IgD-negative memory B cell (primary cell): ENCODE data around the gene MRPL4. TPM values are rescaled to one million over a fixed set of nuclear protein-coding genes. Genes with fewer than 3 reads are reported as not detected.
"Not testable (repeated sequence)": the region's sequence is repeated elsewhere in the genome, so short reads cannot be mapped to it uniquely, and the experiment has no call there.

ENCODE experiments used
- H3K27ac Mint-ChIP-seq, 3 donors: one replicate each; pipeline ENCODE4 v1.8.0; 2020 to 2022; ENCODE audit warnings: mild to moderate bottlenecking in 3 of 3, mixed read lengths in 3 of 3, moderate library complexity in 1 of 3
- H3K27me3 Mint-ChIP-seq: one replicate; pipeline ENCODE4 v1.8.0; 2021; ENCODE audit warnings: mixed read lengths
- H3K36me3 Mint-ChIP-seq: one replicate; pipeline ENCODE4 v1.8.0; 2020; ENCODE audit warnings: mild to moderate bottlenecking, mixed read lengths
- H3K4me1 Mint-ChIP-seq, 3 donors: one replicate each; pipeline ENCODE4 v1.8.0; 2020 to 2022; ENCODE audit warnings: mixed read lengths in 3 of 3, mild to moderate bottlenecking in 1 of 3
- H3K4me3 Mint-ChIP-seq, 4 donors: one replicate each; pipeline ENCODE4 v1.8.0; 2020 to 2022; ENCODE audit warnings: mild to moderate bottlenecking in 4 of 4, mixed read lengths in 4 of 4, moderate library complexity in 3 of 4
- H3K9me3 Mint-ChIP-seq, 3 donors: one replicate each; pipeline ENCODE4 v1.8.0; 2020 to 2021; ENCODE audit warnings: mixed read lengths in 3 of 3, mild to moderate bottlenecking in 1 of 3
- polyA plus RNA-seq: library from polyadenylated mRNA; unstranded; fragments of 300-500 nt; fragmentation: Illumina TruSeq; gene quantifications from one replicate; pipeline ENCODE4 v1.2.3, GENCODE V29; 2021

Gene MRPL4
- polyA plus RNA-seq, 1 donor from 2014 or later = 48.8 TPM

GRCh38 chr19:10224337-10224736, 27.7 kb upstream of the MRPL4 start:
- Mint-ChIP-seq H3K27me3 (peaks cover 3% of the 10 kb centered on the region), H3K27ac (no peak overlapping the region)

GRCh38 chr19:10226021-10226375, 26.0 kb upstream of the MRPL4 start:
- Mint-ChIP-seq H3K4me1 (peaks cover 3 to 14% (median 6%) of the 10 kb centered on the region in 3 donors), H3K27me3 (no peaks in the 10 kb centered on the region), H3K4me3 (peak overlapping the region in 1 of 4 donors; percentile 26), H3K27ac (peak overlapping the region in 1 of 3 donors; percentile 19), H3K9me3 (no peaks in the 10 kb centered on the region), H3K36me3 (peaks cover 2% of the 10 kb centered on the region)

More at GRCh38 chr19:10224337-10224736, 27.7 kb upstream of the MRPL4 start:
- H3K36me3 Mint-ChIP-seq = peaks cover 2% of the 10 kb centered on the region
- peaks cover 2 to 9% (median 3%) of the 10 kb centered on the region in 3 donors for H3K4me1 Mint-ChIP-seq
- H3K4me3 Mint-ChIP-seq = no peak overlapping the region
- no peaks in the 10 kb centered on the region for H3K9me3 Mint-ChIP-seq

GRCh38 chr19:10226376-10227025, 25.5 kb upstream of the MRPL4 start:
- Mint-ChIP-seq H3K4me1 (peaks cover 5 to 17% (median 6%) of the 10 kb centered on the region in 3 donors), H3K36me3 (peaks cover 2% of the 10 kb centered on the region), H3K4me3 (peak overlapping the region in 1 of 4 donors; percentile 26), H3K9me3 (no peaks in the 10 kb centered on the region), H3K27me3 (no peaks in the 10 kb centered on the region), H3K27ac (peak overlapping the region in 1 of 3 donors; percentile 19)

- Mint-ChIP-seq H3K4me1 (peaks cover 6 to 24% (median 9%) of the 10 kb centered on the region in 3 donors), H3K4me3 (no peak overlapping the region), H3K27ac (peak overlapping the region in 1 of 3 donors; percentile 80), H3K36me3 (peaks cover 2% of the 10 kb centered on the region), H3K27me3 (no peaks in the 10 kb centered on the region), H3K9me3 (no peaks in the 10 kb centered on the region)
Measured at GRCh38 chr19:10227026-10227971, 24.7 kb upstream of the MRPL4 start.

- Mint-ChIP-seq H3K4me1 (peaks cover 7 to 20% (median 9%) of the 10 kb centered on the region in 3 donors), H3K4me3 (peak overlapping the region in 1 of 4 donors; percentile 83), H3K36me3 (peaks cover 2% of the 10 kb centered on the region), H3K27ac (peak overlapping the region in 2 of 3 donors; percentile 4 to 80), H3K9me3 (no peaks in the 10 kb centered on the region), H3K27me3 (no peaks in the 10 kb centered on the region)
Measured at GRCh38 chr19:10228393-10228792, 23.6 kb upstream of the MRPL4 start.

GRCh38 chr19:10228920-10229319, 23.1 kb upstream of the MRPL4 start:
- peaks cover 7 to 20% (median 9%) of the 10 kb centered on the region in 3 donors for H3K4me1 Mint-ChIP-seq
- peak overlapping the region; percentile 28 to 83 (median 68) for H3K4me3 Mint-ChIP-seq
- H3K27me3 Mint-ChIP-seq = no peaks in the 10 kb centered on the region
- H3K9me3 Mint-ChIP-seq = no peaks in the 10 kb centered on the region
- peaks cover 2% of the 10 kb centered on the region for H3K36me3 Mint-ChIP-seq
- H3K27ac Mint-ChIP-seq = peak overlapping the region; percentile 63 to 80 (median 78)

GRCh38 chr19:10230173-10230860, 21.7 kb upstream of the MRPL4 start:
- Mint-ChIP-seq H3K27ac (peak overlapping the region; percentile 53 to 80 (median 78)), H3K9me3 (no peaks in the 10 kb centered on the region), H3K36me3 (no peaks in the 10 kb centered on the region), H3K27me3 (no peaks in the 10 kb centered on the region), H3K4me1 (peaks cover 10 to 25% (median 12%) of the 10 kb centered on the region in 3 donors), H3K4me3 (peak overlapping the region; percentile 82 to 91 (median 87))

- H3K9me3 Mint-ChIP-seq = no peaks in the 10 kb centered on the region
- H3K27ac Mint-ChIP-seq = peak within 1 kb of the TSS; percentile 78 to 98 (median 88)
- H3K27me3 Mint-ChIP-seq = no peaks in the 10 kb centered on the region
- peak within 1 kb of the TSS; percentile 82 to 91 (median 90) for H3K4me3 Mint-ChIP-seq
- H3K4me1 Mint-ChIP-seq = peaks cover 16 to 29% (median 17%) of the 10 kb centered on the region in 3 donors
- H3K36me3 Mint-ChIP-seq = no peaks in the 10 kb centered on the region
Measured at GRCh38 chr19:10230861-10231611, 21.0 kb upstream of the MRPL4 start, which contains the start of gene S1PR2. Gene S1PR2 (minus strand): TSS chr19:10231331. CDS start chr19:10224905, 6,426 bp downstream.

GRCh38 chr19:10231612-10232228, 20.3 kb upstream of the MRPL4 start:
- peak overlapping the region; percentile 73 to 90 (median 88) for H3K4me3 Mint-ChIP-seq
- H3K27me3 Mint-ChIP-seq = no peaks in the 10 kb centered on the region
- peaks cover 22 to 34% (median 23%) of the 10 kb centered on the region in 3 donors for H3K4me1 Mint-ChIP-seq

GRCh38 chr19:10233946-10234345, 18.1 kb upstream of the MRPL4 start:
- H3K4me1 Mint-ChIP-seq = peaks cover 29 to 33% (median 30%) of the 10 kb centered on the region in 3 donors

More at GRCh38 chr19:10231612-10232228, 20.3 kb upstream of the MRPL4 start:
- Mint-ChIP-seq H3K9me3 (no peaks in the 10 kb centered on the region), H3K27ac (peak overlapping the region; percentile 78 to 98 (median 88)), H3K36me3 (no peaks in the 10 kb centered on the region)

GRCh38 chr19:10235003-10235402, 17.0 kb upstream of the MRPL4 start:
- H3K9me3 Mint-ChIP-seq = no peaks in the 10 kb centered on the region
- H3K27ac Mint-ChIP-seq = peak overlapping the region in 2 of 3 donors; percentile 98 to 100
- H3K4me3 Mint-ChIP-seq = peak overlapping the region in 2 of 4 donors; percentile 58 to 63
- H3K36me3 Mint-ChIP-seq = no peaks in the 10 kb centered on the region
- no peaks in the 10 kb centered on the region for H3K27me3 Mint-ChIP-seq
- H3K4me1 Mint-ChIP-seq = peaks cover 27 to 38% (median 31%) of the 10 kb centered on the region in 3 donors

More at GRCh38 chr19:10233946-10234345, 18.1 kb upstream of the MRPL4 start:
- Mint-ChIP-seq H3K36me3 (no peaks in the 10 kb centered on the region), H3K27ac (peak overlapping the region in 2 of 3 donors; percentile 91 to 98), H3K9me3 (no peaks in the 10 kb centered on the region), H3K27me3 (no peaks in the 10 kb centered on the region), H3K4me3 (peak overlapping the region in 2 of 4 donors; percentile 54 to 83)

GRCh38 chr19:10235409-10235808, 16.6 kb upstream of the MRPL4 start:
- not testable (repeated sequence) for H3K36me3 Mint-ChIP-seq, H3K9me3 Mint-ChIP-seq, H3K27me3 Mint-ChIP-seq
- peak overlapping the region; percentile 95 to 100 (median 98) for H3K27ac Mint-ChIP-seq
- peaks cover 27 to 38% (median 31%) of the 10 kb centered on the region in 3 donors for H3K4me1 Mint-ChIP-seq
- peak overlapping the region in 3 of 4 donors; percentile 58 to 95 (median 83) for H3K4me3 Mint-ChIP-seq

- Mint-ChIP-seq H3K27ac (peak overlapping the region; percentile 59 to 91 (median 84)), H3K4me1 (peaks cover 18 to 39% (median 30%) of the 10 kb centered on the region in 3 donors), H3K9me3 (no peaks in the 10 kb centered on the region), H3K27me3 (no peaks in the 10 kb centered on the region), H3K36me3 (no peaks in the 10 kb centered on the region), H3K4me3 (peak overlapping the region in 1 of 4 donors; percentile 68)
Measured at GRCh38 chr19:10237702-10238101, 14.3 kb upstream of the MRPL4 start.
